DMS153 (cell line): ENCODE measurements around the gene SIPA1L2.
"Not testable (repeated sequence)": the region's sequence is repeated elsewhere in the genome, so short reads cannot be mapped to it uniquely, and the experiment has no call there.

Source experiments
- DNase-seq: peaks from one replicate; lab custom pipeline; 2025; lab: John Stamatoyannopoulos, UW

SIPA1L2 gene

DNA sequence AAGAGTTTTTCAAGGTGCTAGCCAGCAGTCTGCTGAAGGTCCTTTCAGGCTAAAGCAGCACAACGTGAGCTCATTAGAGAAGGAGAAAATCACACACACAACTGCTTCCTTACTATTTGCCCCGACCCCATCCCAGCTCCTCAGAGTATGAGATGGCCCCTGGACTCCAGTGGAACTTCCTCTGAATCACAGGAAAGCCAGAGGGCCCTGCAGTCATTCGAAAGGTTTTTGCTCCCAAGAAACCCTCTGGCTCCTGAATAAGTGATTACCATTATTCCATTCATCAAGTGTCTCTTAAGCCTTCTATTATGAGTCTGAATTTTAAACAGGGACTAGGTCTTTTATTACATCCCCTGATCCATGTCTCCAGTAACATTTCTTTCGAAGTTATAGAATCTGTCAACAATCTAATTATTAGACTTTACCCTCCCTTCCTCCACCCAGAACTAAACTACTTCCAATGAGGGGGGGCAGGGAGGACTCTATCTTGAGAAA is 14.6 kb downstream of the SIPA1L2 start:
- DNase-seq = no peak

DNA sequence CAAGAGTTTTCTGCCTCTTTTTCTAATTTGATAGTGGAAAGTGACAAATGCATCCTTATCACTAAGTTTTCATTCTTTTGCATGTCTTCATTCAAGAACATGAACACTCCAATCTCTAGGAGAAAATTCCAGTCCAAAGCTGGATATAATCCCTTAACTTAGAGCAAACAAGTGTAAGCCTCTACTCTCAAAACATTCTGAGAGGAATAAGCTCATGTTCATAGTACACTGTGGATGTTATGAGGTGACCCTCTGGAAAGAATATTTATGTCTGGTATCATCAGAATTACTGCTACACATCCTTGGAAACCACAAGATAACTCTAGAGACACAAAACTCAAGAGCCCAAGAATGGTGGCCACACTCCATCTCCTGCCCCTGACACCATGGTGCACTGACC is 15.1 kb downstream of the SIPA1L2 start:
- no peak for DNase-seq

DNA sequence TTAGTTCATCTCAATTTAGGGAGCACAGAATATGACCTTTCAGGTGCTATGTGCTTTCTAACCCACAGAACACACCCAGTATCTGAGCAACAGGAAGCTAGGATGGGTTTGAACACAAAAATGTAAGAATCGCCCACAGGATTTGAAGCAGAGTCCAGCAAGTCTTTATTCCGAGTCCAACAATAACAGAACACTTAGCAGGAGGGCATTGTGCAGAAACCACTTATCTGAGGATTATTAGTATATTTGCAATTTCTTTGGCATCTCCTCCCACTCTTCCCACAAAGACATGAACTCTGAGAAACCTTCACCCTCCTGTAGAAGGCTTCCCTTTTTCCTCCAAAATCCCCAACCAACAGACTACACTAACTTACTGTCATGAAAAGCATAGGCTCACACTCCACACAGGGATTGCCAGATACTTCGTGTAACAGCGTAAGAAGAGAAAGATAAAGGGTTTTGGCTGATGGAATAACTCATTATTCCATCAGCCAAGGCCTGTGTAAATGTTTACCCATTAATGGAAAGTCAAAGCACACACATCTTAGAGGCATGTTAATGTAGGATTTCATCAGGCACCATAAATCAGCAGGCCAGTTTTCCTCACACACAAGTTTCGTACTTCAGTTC is 16.1 kb downstream of the SIPA1L2 start:
- peak; percentile 60 for DNase-seq

DNA sequence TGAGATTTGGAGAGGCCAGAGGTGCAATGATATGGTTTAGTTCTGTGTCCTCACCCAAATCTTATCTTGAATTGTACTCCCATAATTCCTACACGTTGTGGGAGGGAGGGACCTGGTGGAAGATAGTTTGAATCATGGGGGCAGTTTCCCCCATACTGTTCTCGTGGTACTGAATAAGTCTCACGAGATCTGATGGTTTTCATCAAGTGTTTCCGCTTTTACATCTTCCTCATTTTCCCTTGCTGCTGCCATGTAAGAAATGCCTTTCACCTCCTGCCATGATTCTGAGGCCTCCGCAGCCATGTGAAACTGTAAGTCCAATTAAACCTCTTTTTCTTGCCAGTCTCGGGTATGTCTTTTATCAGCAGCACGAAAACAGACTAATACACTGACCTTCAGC is 17.1 kb downstream of the SIPA1L2 start:
- not testable (repeated sequence) for DNase-seq

DNA sequence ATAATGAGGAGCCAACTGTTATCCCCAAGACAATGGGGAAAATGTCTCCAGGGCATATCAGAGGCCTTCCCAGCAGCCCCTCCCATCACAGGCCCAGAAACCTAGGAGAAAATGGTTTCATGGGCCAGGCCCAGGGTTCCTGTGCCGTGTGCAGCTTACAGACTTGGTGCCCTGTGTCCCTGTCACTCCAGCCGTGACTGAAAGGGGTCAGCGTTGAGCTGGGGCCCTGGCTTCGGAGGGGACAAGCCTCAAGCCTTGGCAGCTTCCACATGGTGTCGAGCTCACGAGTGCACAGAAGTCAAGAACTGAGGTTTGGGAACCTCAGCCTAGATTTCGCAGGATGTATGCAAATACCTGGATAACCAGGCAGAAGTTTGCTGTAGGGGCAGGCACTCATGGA is 18.1 kb downstream of the SIPA1L2 start:
- no peak for DNase-seq

DNA sequence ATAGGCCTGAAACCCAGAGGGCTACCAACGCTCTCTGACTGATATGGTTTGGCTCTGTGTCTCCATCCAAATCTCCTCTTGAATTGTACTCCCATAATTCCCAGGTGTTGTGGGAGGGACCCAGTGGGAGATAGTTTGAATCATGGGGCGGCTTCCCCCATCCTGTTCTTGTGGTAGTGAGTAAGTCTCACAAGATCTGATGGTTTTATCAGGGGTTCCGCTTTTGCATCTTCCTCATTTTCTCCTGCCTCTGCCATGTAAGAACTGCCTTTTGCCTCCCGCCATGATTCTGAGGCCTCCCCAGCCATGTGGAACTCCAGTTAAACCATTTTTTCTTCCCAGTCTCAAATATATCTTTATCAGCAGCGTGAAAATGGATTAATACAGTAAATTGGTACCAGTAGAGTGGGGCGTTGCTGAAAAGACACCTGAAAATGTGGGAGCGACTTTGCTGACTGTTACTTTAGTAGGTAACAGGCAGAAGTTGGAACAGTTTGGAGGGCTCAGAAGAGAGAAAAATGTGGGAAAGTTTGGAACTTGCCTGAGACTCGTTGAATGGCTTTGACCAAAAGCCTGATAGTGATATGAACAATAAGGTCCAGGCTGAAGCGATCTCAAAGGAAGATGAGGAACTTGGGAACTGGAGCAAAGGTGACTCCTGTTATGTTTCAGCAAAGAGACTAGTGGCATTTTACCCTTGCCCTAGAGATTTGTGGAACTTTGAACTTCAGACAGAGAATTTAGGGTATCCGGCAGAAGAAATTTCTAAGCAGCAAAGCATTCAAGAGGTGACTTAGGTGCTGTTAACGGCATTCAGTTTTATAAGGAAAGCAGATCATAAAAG is 18.8 kb downstream of the SIPA1L2 start:
- DNase-seq = not testable (repeated sequence)

DNA sequence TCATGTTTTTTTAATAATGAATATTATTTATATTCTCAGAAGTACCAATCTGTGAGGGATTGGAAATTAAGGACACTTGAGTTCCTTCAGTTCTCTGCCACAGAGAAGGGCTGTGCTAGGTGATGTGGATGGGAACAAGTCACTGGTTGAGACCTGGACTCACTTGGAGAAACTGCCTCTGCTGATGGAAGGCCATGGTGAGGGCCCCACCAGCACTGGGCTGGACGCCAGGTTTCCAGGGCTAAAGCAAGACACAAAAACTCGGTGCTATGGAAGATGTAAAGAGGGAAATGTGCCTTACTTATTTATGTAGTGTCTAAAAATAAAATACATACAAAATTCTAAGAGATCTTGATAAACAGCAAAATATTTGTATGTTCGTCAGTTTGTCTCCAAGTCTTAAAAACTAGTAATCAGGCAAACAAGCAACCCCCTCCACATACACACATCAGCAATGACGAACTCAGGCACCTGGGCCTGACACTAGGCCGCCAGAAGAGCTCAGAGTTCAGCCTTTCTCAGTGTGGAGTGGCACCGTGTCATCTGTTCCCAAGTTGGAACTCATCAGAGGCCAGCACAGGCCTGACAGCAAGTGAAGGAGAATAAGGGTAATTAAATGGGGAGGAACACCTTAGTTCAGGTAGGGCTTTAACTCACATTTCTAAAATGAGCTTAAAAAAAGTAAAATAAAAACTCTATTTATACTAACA is 19.6 kb downstream of the SIPA1L2 start:
- DNase-seq = no peak

DNA sequence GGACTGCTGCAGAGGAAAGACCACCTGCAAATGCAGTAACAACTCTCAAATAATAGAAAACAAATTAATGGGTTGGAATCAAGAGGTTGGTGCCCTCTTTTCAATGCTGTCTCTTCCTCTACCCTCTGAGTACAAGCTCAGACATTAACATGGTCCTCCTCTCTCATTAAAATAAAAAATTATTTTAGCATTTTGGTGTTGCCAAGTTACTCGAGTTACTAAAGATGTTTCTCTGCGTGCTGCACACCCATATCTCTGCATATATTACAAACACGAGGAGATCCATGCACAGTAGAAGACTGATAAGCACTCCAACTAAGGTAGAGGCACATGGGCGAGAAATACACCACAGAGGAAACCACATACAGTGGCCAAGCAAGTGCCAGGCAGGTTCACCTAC is 21.5 kb downstream of the SIPA1L2 start:
- DNase-seq = no peak

DNA sequence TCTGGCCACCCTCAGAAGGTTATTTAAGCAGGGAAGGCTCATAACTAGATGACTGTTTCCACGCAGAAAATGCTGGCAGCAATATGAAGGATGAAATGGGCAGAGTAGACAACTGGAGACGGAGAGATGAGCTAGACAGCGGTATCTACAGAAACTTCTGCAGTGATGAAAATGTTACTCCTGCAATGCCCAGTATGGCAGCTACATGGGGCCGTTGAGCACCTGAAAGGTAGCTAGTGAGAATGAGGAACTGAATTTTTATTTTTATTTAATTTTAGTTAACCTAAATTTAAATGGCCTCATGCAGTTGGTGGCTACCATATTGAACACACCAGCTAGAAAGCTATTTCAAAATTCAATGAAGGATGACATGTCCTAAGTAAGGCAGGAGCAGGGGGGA is 27.3 kb downstream of the SIPA1L2 start:
- DNase-seq = no peak

DNA sequence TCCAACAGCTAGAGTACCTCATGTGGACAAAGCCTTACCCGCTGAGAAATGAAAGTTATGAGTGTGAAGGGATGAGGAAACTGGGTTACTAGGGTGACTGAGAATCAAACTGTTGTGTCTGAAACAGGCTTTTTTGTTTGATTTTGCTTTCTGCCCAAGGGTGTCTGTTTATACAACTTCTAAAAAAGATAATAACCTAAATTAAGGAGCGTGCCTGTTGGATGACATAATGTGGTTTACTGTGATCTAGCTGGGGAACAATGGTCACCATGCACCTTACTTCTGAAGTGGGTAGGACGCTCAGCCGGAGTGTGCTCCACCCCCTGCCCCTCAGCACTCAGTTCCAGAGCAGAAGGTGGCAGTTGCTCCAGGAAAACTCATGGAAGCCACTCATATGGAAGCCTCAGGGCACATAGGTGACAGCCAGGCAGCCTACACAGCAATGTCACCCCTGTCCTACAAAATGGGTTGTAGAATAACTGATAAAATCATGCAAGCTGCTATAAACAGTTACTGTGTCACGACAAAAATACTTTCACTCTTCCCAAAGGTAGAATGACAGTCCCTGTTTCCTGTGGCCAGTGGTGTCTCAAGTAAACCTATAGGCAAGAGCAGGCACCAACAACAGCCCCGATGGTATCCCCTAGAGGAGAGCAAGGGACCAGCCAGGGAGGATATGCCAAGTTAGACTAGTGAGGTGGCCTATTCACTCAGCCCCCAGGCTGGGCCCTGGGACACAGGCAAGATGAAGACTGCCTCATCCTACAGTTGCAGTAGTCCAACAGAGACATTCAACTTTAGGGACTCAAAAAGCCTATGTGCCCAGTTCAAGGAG is 29.3 kb downstream of the SIPA1L2 start:
- DNase-seq = no peak

DNA sequence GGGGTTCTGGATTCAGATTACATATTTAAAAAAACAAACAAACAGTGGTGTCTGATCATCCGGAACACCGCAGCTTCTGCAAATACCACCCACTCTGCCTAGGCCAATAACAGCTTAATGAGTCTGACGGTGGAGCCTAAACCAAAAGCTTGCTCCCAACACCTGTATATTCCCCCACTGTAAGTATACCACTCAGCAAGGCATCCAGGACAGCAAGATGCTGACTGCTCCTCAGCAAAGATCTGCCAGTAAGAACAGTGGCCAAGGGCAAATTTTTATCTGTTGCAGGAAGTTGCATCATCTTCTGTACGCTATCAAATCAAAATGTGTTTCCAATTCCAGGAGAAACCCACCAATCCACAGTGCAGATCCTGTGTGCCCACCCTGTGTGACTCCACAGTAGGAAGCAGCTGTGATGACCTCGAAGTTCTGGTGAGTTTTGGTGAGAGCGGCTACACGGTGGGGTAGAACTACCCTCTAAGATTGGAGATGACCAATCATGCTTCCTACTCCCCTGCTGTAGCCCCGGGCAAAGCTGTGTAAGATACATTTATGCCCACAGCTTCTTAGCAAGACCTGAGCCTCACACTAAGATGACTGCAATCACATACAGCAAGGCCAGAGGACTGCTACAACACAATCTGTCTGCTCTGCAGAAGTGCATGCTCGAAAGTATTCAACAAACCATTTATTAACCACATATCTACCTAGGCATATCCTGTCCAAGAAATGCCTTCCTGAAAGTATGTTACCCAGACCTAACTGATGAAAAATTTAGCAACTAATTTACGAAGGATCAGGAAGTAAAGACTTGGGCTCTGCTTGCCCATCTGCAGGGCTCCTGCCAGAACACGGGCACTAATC is 30.5 kb downstream of the SIPA1L2 start:
- DNase-seq = no peak

DNA sequence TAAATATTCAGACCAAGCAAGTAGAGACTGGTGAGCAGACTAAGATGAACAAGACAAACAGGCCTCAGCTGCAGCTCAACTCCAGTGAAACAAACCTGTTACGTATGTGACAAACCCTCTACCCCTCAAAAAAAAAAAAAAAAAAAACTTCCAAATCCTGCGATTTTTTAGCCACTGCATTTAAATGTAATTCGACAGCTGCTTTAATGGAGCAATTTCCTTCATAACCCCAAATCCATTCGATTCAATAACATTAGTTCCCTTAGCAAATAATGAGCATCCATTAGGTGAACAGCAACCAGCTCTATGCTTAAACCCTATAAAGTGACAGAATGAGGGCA is 31.1 kb downstream of the SIPA1L2 start:
- no peak for DNase-seq

DNA sequence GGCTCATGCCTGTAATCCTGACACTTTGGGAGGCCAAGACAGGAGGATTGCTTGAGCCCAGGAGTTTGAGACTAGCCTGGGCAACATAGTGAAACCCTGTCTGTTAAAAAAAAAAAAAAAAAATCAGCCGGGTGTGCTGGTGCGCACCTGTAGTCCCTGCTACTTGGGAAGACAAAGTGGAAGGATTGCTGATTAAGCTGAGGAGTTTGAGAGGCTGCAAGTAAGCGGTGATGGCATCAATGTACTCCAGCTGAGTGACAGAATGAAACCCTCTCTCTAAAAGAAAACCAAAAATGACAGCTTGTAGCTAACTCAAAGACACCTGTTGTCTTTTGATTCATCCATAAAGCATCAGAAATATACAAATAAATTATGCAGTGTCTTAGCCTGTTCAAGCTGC is 31.8 kb downstream of the SIPA1L2 start:
- DNase-seq = no peak

DNA sequence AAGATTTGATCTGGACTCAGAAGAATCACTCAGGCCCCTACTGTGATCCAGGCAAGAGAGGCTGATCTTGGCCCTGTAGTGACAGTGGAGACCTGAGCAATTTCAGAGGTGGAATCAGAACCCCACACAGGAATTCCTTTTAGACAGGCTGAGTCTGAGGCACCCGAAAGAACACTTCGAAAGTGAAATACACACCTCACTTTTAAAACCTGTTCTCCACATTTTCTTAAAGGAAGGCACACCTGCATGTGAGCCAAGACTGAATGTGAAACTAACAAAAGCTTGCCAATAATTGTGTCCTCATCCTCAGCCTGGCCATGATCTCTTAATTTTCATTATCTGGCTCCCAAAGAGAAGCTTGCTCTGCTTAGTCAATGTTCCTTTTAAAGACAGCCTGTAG is 32.2 kb downstream of the SIPA1L2 start:
- no peak for DNase-seq

DNA sequence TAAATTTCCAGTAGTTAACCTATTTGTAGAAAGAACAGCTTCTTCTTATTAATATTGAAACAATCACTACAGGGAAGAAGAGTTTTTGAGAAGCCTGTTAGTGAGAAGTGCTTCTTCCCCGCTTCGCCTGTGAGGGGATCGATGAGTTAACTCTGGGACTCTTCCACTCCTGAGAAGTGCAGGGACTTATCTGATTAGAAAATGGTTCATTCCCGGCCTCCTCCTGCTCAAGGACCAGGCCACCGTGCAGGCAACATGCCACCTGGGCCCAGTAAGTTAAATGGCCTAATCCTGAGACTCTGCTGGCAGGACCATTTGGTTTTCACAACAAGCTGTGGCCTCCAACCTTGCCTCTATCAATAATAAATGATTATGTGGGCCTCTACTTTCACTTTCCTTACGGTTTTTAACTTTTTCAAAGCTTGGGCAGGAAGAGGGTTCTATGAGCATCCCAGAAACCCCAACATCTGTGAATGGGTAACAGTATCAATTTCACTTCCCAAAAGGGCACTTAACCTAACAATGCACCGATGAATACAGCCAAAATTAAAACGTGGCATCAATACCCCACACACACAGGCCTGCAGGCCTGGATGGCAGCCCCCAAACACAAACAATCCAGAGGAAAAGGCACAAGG is 33.1 kb downstream of the SIPA1L2 start:
- no peak for DNase-seq

DNA sequence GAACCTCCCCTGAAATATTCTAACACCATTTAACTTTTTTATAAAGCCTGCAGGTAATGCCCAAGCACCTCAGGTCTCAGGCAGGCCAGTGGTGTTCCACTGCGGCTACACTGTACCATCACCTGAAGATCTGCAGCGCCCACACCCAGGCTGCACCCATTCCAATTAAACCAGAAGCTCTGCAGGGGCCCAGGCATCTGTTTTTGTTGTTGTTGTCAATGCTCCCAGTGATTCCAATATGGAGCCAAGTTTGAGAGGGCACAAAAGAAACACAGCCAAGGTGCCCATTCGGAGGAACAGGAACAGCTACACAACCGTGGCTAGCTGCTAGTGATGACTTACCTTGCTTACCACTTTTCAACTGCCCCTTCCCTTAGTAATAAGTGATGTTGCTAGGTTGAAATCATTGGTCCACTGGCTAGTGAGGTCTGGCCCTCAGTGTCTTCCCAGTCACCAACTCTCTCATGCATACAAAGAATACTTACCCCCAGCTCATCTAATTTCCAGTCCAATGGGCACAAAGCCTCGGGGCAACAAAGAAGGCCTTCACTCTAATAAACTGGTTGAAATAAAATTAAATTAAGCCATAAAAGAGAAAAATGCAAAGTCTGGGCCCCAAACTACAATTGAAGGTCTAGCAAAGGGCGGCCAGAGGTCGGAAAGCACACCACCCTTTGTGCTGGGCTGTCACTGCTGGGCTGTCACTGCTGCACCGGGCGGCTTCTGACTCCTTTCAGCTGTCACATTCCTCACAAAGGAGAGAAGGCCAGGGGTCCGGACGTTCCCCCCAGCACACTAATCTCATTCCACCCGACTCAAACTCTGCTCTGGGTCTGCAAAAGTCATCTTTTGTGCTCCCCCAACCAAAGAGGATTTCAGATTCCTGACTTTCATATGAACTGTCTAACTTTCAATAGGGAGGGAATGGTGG is 34.9 kb downstream of the SIPA1L2 start:
- DNase-seq = no peak

DNA sequence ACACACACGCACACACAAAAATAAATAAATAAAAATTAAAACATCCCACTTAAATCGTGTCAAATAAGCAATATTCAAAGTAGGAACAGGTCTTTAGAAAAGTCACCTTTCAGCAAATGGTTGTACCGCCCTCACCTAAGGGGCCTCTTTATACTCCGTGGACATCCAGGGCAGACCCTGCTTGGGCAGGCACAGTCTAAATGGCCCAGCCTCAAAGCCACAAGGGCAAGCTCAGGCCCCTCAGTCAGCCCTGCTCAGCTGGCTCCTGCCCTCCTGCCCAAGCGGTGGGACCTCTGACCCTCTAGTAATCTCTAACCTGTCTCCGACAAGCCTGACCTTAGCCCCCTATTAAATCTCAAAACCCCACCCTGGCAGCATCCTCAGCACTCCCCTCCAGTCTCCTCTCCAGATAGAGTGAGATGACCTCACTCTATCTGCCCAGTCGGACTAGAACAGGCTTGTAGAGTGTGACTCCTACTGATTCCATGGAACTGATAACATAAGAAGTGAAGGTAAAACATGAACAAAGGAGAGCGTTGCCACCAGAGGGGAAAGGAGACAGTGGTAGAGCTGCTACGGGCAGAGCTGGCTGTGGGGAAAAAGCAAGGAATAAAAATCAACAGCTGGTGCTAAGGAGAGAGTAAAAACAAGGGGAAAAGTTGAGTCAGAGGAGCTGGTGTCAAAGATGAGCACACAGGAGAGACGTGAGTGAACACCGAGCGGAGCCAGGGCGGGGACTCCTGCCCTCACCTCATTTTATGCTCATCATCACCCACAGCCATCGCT is 36.0 kb downstream of the SIPA1L2 start:
- no peak for DNase-seq

DNA sequence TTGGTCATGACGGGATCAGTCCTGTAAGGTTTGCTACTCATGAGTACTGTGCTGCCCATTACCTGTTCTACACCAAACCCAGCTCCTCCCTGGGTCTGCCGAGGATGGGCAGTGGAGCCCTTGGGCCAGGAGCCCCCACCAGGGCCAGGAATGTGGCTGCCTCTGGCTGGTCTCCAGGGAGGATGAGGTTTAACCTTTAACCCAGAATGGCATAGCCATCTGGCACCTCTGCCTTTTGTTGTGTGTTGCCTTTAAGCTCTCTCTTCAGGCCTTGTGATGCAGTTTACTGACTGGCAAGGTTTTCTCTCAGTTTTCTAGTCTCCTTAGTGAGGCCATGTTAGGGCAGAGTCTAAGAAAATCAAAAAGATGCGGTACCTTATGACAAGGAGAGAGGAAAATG is 38.6 kb downstream of the SIPA1L2 start:
- no peak for DNase-seq

DNA sequence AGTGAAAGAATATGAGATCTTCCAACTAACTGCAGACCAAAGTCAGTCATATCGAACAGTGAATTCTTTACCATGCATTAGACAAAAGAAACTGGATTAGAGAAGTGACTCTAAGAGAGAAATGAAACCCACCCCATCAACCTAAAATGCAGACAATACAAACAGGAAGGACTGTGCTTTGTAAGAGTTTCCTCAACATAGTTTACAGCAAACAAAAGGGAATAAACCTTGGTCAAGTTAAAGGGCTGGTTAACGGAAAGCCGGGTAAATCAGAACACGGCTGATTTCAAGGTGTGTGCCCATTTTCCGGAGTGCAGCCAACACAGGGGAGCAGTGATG is 39.2 kb downstream of the SIPA1L2 start:
- DNase-seq = no peak
